IMR-90 (cell line): ENCODE measurements around the gene PGBD5. TPM values are rescaled to one million over a fixed set of nuclear protein-coding genes. Genes with fewer than 3 reads are reported as not detected.

Experiments used
- ATAC-seq: fragments of 200-7000 bp; cut with Tn5 transposase; 2 replicates; pipeline ENCODE4 v1.9.1; 2020; ENCODE audit warnings: low read depth, mild to moderate bottlenecking, moderate library complexity
- BruUV-seq: library from RNA; stranded (reverse); fragments of 400-500 nt; replicated peaks from 2 replicates; lab custom pipeline; 2021; lab: Mats Ljungman, UMichigan
- CTCF ChIA-PET: fragments of 300-600 bp; formaldehyde crosslinking; extraction: SDS; loops from one replicate; lab custom pipeline; 2021; ENCODE audit warnings: antibody characterized with exemption; lab: Yijun Ruan, JAX
- POLR2A ChIA-PET: fragments of 300-600 bp; sonication (Branson Sonifier 250); formaldehyde crosslinking; loops from one replicate; lab custom pipeline; 2022; ENCODE audit warnings: antibody characterized with exemption; ENCODE audit not compliant: unreplicated experiment; lab: Charles Lee
- DNase-seq: peaks from one replicate; pipeline ENCODE4 v3.0.0; 2013
- H2AFZ ChIP-seq: replicated peaks from 2 replicates; pipeline ENCODE3; 2013; ENCODE audit warnings: low read length, mild to moderate bottlenecking; ENCODE audit not compliant: poor library complexity
- H2AK5ac ChIP-seq: 2 replicates; pipeline ENCODE4 v1.6.1; 2013; ENCODE audit warnings: low read depth, low read length, inconsistent platforms
- H2AK9ac ChIP-seq: replicated peaks from 2 replicates; pipeline ENCODE3; 2013; ENCODE audit warnings: mild to moderate bottlenecking, low read depth, low read length, moderate library complexity; ENCODE audit not compliant: poor library complexity
- H2BK120ac ChIP-seq: 2 replicates; pipeline ENCODE4 v1.6.1; 2013; ENCODE audit warnings: low read depth, low read length, inconsistent platforms
- H2BK15ac ChIP-seq: 3 replicates; pipeline ENCODE4 v1.6.1; 2013; ENCODE audit warnings: low read depth, low read length, inconsistent platforms
- H2BK20ac ChIP-seq: 2 replicates; pipeline ENCODE4 v1.6.1; 2013; ENCODE audit warnings: low read depth, mild to moderate bottlenecking, inconsistent platforms, low read length, moderate library complexity
- H2BK5ac ChIP-seq: 2 replicates; pipeline ENCODE4 v1.6.1; 2013; ENCODE audit warnings: mild to moderate bottlenecking, low read depth, low read length, inconsistent platforms; ENCODE audit not compliant: poor library complexity, severe bottlenecking
- H3K14ac ChIP-seq: replicated peaks from 2 replicates; pipeline ENCODE4 v1.6.1; 2013; ENCODE audit warnings: low read depth, low read length, inconsistent platforms
- H3K18ac ChIP-seq: 2 replicates; pipeline ENCODE4 v1.6.1; 2013; ENCODE audit warnings: low read depth, low read length, control low read depth
- H3K23ac ChIP-seq: 2 replicates; pipeline ENCODE4 v1.6.1; 2013; ENCODE audit warnings: low read depth, low read length, inconsistent platforms
- H3K27ac ChIP-seq: 2 replicates; pipeline ENCODE4 v1.5.1; 2013; ENCODE audit warnings: mild to moderate bottlenecking, control low read depth, low read length; ENCODE audit not compliant: insufficient read depth
- H3K27me3 ChIP-seq: 2 replicates; pipeline ENCODE4 v1.6.1; 2013; ENCODE audit warnings: low read length; ENCODE audit not compliant: control insufficient read depth, insufficient read depth
- H3K36me3 ChIP-seq: 2 replicates; pipeline ENCODE4 v1.6.1; 2013; ENCODE audit warnings: low read length, mixed read lengths; ENCODE audit not compliant: control insufficient read depth, insufficient read depth
- H3K4ac ChIP-seq: 2 replicates; pipeline ENCODE4 v1.6.1; 2013; ENCODE audit warnings: low read depth, low read length, inconsistent platforms
- H3K4me1 ChIP-seq: 2 replicates; pipeline ENCODE4 v1.6.1; 2013; ENCODE audit warnings: low read length, mixed read lengths; ENCODE audit not compliant: control insufficient read depth, insufficient read depth
- H3K4me2 ChIP-seq: 2 replicates; pipeline ENCODE4 v1.6.1; 2013; ENCODE audit warnings: low read depth, mild to moderate bottlenecking, control low read depth, low read length, moderate library complexity
- H3K4me3 ChIP-seq: 2 replicates; pipeline ENCODE4 v1.5.1; 2013; ENCODE audit warnings: low read depth, mild to moderate bottlenecking, control low read depth, low read length, moderate library complexity; ENCODE audit not compliant: insufficient read depth
- H3K56ac ChIP-seq: 2 replicates; pipeline ENCODE4 v1.6.1; 2013; ENCODE audit warnings: low read length, inconsistent platforms; ENCODE audit not compliant: insufficient read depth; ENCODE audit errors: extremely low read depth
- H3K79me1 ChIP-seq, 2 experiments: 2 replicates each; pipeline ENCODE4 v1.6.1; 2013; ENCODE audit warnings: low read length in 2 of 2, inconsistent platforms in 1 of 2, low read depth in 1 of 2
- H3K9ac ChIP-seq: 2 replicates; pipeline ENCODE4 v1.6.1; 2013; ENCODE audit warnings: low read depth, low read length, control low read depth
- H3K9me1 ChIP-seq: 2 replicates; pipeline ENCODE4 v1.6.1; 2013; ENCODE audit warnings: low read length, inconsistent platforms; ENCODE audit not compliant: insufficient read depth
- H3K9me3 ChIP-seq: 2 replicates; pipeline ENCODE4 v1.6.1; 2013; ENCODE audit warnings: low read length; ENCODE audit not compliant: control insufficient read depth, insufficient read depth
- H4K20me1 ChIP-seq: 2 replicates; pipeline ENCODE4 v1.6.1; 2013; ENCODE audit warnings: low read length, inconsistent platforms; ENCODE audit not compliant: insufficient read depth
- H4K5ac ChIP-seq: 2 replicates; pipeline ENCODE4 v1.6.1; 2013; ENCODE audit warnings: mild to moderate bottlenecking, low read depth, low read length, control low read depth
- H4K8ac ChIP-seq, 2 experiments: 2 replicates each; pipeline ENCODE4 v1.6.1; 2013; ENCODE audit warnings: low read depth in 2 of 2, low read length in 2 of 2, control low read depth in 1 of 2, inconsistent platforms in 1 of 2
- H4K91ac ChIP-seq: 2 replicates; pipeline ENCODE4 v1.6.1; 2013; ENCODE audit warnings: low read depth, low read length, inconsistent platforms; ENCODE audit not compliant: insufficient read depth
- BHLHE40 ChIP-seq: fragments of 150-350 bp; IDR thresholded peaks from 2 replicates; pipeline ENCODE4 v1.6.1; 2016; ENCODE audit warnings: mild to moderate bottlenecking, low read depth, low read length
- CEBPB ChIP-seq: IDR thresholded peaks from 2 replicates; pipeline ENCODE4 v1.6.1; 2012; ENCODE audit warnings: low read depth, low read length, improper control_type of control experiment
- CHD1 ChIP-seq: IDR thresholded peaks from 2 replicates; pipeline ENCODE4 v1.6.1; 2012; ENCODE audit warnings: low read depth, low read length, improper control_type of control experiment
- FOS ChIP-seq: fragments of 150-350 bp; IDR thresholded peaks from 2 replicates; pipeline ENCODE4 v1.6.1; 2016; ENCODE audit warnings: low read depth, low read length
- MAFK ChIP-seq: IDR thresholded peaks from 2 replicates; pipeline ENCODE4 v1.6.1; 2012; ENCODE audit warnings: low read depth, low read length, improper control_type of control experiment
- MAZ ChIP-seq: IDR thresholded peaks from 2 replicates; pipeline ENCODE4 v1.6.1; 2012; ENCODE audit warnings: low read depth, mild to moderate bottlenecking, low read length, improper control_type of control experiment, moderate library complexity, borderline replicate concordance
- MXI1 ChIP-seq: IDR thresholded peaks from 2 replicates; pipeline ENCODE4 v1.6.1; 2012; ENCODE audit warnings: low read depth, mild to moderate bottlenecking, low read length, moderate library complexity, borderline replicate concordance
- NFE2L2 ChIP-seq: fragments of 150-350 bp; IDR thresholded peaks from 2 replicates; pipeline ENCODE4 v1.6.1; 2016; ENCODE audit warnings: low read depth, mild to moderate bottlenecking, low read length
- POLR2A ChIP-seq: IDR thresholded peaks from 2 replicates; pipeline ENCODE4 v1.6.1; 2012; ENCODE audit warnings: mild to moderate bottlenecking, low read depth, low read length
- RAD21 ChIP-seq: IDR thresholded peaks from 2 replicates; pipeline ENCODE4 v1.6.1; 2012; ENCODE audit warnings: low read length, improper control_type of control experiment
- RCOR1 ChIP-seq: IDR thresholded peaks from 2 replicates; pipeline ENCODE4 v1.6.1; 2012; ENCODE audit warnings: mild to moderate bottlenecking, low read length, improper control_type of control experiment; ENCODE audit not compliant: insufficient replicate concordance
- RFX5 ChIP-seq: IDR thresholded peaks from 2 replicates; pipeline ENCODE4 v1.8.0; 2012; ENCODE audit warnings: low read depth, mild to moderate bottlenecking, low read length, moderate library complexity
- SMC3 ChIP-seq: fragments of 150-350 bp; IDR thresholded peaks from 2 replicates; pipeline ENCODE4 v1.6.1; 2016; ENCODE audit warnings: low read depth, mild to moderate bottlenecking, antibody characterized with exemption, low read length, moderate library complexity
- WGBS, 2 experiments: methylation state at CpG; one replicate each; pipeline versions ENCODE4 v1.1.5 to v1.1.7; 2013; ENCODE audit warnings: missing lambda C conversion rate in 2 of 2; ENCODE audit not compliant: insufficient read length in 1 of 2; ENCODE audit errors: extremely low coverage in 2 of 2; 5-methylcytosine and 5-hydroxymethylcytosine counted together
- dilution Hi-C: fragments of 300-500 bp; cut with HindIII; formaldehyde crosslinking; loops from one replicate; pipeline ENCODE4 v1.14.3; 2018; ENCODE audit warnings: low sequenced_read_pairs; ENCODE audit not compliant: unreplicated experiment
- in situ Hi-C: fragments of 300-500 bp; cut with MboI; formaldehyde crosslinking; loops from 3 replicates; pipeline ENCODE4 v1.14.3; 2019; ENCODE audit warnings: low sequenced_read_pairs, inconsistent platforms, mixed read lengths
- intact Hi-C: fragments of 100-400 bp; cut with micrococcal nuclease; formaldehyde crosslinking; loops from 2 replicates; pipeline ENCODE4 v1.10.0; 2022
- polyA plus RNA-seq, 3 experiments: library from polyadenylated mRNA; depleted of rRNA; stranded (reverse); fragments of >200 nt; gene quantifications; 2 replicates each; pipeline ENCODE4 v1.2.3, GENCODE V29; 2012; ENCODE audit warnings: low replicate concordance in 1 of 3
- total RNA-seq: library from RNA; depleted of rRNA; stranded (reverse); fragments of >200 nt; gene quantifications from 2 replicates; pipeline ENCODE4 v1.2.3, GENCODE V29; 2012
- TF ChIP-seq, protein P1 (sequence below): conservative IDR thresholded peaks from 2 replicates; pipeline ENCODE4 v1.5.1; 2012; ENCODE audit warnings: mild to moderate bottlenecking, low read depth, low read length, improper control_type of control experiment
- TF ChIP-seq, protein P2 (sequence below): fragments of 150-350 bp; IDR thresholded peaks from 2 replicates; pipeline ENCODE4 v1.6.1; 2017; ENCODE audit warnings: mild to moderate bottlenecking, antibody characterized with exemption, low read length, low read depth
- TF ChIP-seq, protein P3 (sequence below): fragments of 150-350 bp; IDR thresholded peaks from 2 replicates; pipeline ENCODE4 v1.6.1; 2016; ENCODE audit warnings: low read depth, mild to moderate bottlenecking, low read length, moderate library complexity, borderline replicate concordance

Gene PGBD5
- total and polyA plus RNA-seq, 2 of the 4 experiments (the other 2 are of a cell fraction) = 0.18 to 0.36 TPM

DNA sequence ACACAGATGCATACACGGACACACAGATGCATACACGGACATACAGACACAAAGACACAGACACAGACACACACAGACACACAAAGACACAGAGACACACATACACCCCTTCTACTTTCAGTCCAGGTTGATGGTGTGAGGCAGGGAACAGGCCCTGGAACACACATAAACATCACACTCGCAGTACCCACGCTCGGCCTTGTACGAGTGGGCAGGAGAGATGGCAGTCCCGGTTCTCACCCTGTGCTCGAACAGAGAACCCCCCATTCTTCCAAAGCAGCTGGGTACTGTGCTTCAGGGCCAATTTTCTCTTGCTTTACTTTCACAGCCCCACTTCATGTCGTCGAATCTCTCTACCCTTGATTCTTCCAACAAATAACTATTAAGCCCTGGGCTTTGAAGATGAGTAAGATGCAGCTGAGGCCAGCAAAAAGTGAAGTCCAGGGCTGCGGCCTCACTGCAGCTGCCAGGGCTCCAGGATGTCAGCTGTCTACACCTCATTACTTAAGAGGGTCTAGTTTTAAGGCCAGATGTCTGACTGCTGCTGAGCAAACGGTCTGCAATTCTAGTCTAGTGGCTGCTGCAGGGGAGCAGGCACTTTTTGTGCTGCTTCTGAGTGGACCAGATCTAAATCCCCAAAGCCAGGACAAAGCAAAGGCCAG is 90.1 kb downstream of the PGBD5 start:
- no peak overlapping the region for H3K9ac ChIP-seq
- CTCF ChIA-PET = no interaction called here
- 0% methylated on average over 1 of the region's 12 CpGs; no CpG with 5 or more reads in 1 of the 2 experiments for WGBS, 2 experiments

More for the DNA sequence above, 90.1 kb downstream of the PGBD5 start:
- H2BK5ac ChIP-seq = peak overlapping the region; percentile 36
- POLR2A ChIA-PET = no interaction called here
- no peaks in the 10 kb centered on the region for H4K20me1 ChIP-seq
- ATAC-seq (peak; percentile 27; the same call in 1 of the 2 replicates), DNase-seq (peak; percentile 6)
- H3K9me3 ChIP-seq = no peaks in the 10 kb centered on the region
- no peak overlapping the region for H3K4ac ChIP-seq
- no TSS peak for BruUV-seq
- no peak overlapping the region for H3K4me2 ChIP-seq
- no peak overlapping the region for H3K23ac ChIP-seq
- H3K79me1 ChIP-seq = no peaks in the 10 kb centered on the region
- H4K8ac ChIP-seq = no peak overlapping the region
- no peak overlapping the region for H2AK9ac ChIP-seq
- H3K14ac ChIP-seq = no peak overlapping the region
- dilution Hi-C loops (no loop called here), intact Hi-C loops (no loop called here), in situ Hi-C loops (no loop called here)
- no peaks in the 10 kb centered on the region for H3K9me1 ChIP-seq
- H4K5ac ChIP-seq = no peak overlapping the region
- H3K27ac ChIP-seq = no peak overlapping the region
- no peak overlapping the region for H2BK120ac ChIP-seq
- H3K27me3 ChIP-seq = no peaks in the 10 kb centered on the region
- H3K4me1 ChIP-seq = no peaks in the 10 kb centered on the region; the same call in 1 of the 2 replicates
- H2AK5ac ChIP-seq = no peak overlapping the region
- H2AFZ ChIP-seq = no peak overlapping the region
- H3K36me3 ChIP-seq = no peaks in the 10 kb centered on the region
- H3K4me3 ChIP-seq = no peak overlapping the region
- H4K91ac ChIP-seq = no peak overlapping the region
- no peak overlapping the region for H3K56ac ChIP-seq
- no peak overlapping the region for H3K18ac ChIP-seq
- H2BK20ac ChIP-seq = no peak overlapping the region
- TF ChIP-seq POLR2A (no peak), RAD21 (no peak), NFE2L2 (no peak), MAFK (no peak), BHLHE40 (no peak), RCOR1 (no peak), CHD1 (no peak), FOS (no peak), MXI1 (no peak), CEBPB (no peak), RFX5 (no peak), SMC3 (no peak), MAZ (no peak)
- TF ChIP-seq, protein P1, sequence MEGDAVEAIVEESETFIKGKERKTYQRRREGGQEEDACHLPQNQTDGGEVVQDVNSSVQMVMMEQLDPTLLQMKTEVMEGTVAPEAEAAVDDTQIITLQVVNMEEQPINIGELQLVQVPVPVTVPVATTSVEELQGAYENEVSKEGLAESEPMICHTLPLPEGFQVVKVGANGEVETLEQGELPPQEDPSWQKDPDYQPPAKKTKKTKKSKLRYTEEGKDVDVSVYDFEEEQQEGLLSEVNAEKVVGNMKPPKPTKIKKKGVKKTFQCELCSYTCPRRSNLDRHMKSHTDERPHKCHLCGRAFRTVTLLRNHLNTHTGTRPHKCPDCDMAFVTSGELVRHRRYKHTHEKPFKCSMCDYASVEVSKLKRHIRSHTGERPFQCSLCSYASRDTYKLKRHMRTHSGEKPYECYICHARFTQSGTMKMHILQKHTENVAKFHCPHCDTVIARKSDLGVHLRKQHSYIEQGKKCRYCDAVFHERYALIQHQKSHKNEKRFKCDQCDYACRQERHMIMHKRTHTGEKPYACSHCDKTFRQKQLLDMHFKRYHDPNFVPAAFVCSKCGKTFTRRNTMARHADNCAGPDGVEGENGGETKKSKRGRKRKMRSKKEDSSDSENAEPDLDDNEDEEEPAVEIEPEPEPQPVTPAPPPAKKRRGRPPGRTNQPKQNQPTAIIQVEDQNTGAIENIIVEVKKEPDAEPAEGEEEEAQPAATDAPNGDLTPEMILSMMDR = no peak
- TF ChIP-seq, protein P2, sequence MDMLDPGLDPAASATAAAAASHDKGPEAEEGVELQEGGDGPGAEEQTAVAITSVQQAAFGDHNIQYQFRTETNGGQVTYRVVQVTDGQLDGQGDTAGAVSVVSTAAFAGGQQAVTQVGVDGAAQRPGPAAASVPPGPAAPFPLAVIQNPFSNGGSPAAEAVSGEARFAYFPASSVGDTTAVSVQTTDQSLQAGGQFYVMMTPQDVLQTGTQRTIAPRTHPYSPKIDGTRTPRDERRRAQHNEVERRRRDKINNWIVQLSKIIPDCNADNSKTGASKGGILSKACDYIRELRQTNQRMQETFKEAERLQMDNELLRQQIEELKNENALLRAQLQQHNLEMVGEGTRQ = no peak
- TF ChIP-seq, protein P3, sequence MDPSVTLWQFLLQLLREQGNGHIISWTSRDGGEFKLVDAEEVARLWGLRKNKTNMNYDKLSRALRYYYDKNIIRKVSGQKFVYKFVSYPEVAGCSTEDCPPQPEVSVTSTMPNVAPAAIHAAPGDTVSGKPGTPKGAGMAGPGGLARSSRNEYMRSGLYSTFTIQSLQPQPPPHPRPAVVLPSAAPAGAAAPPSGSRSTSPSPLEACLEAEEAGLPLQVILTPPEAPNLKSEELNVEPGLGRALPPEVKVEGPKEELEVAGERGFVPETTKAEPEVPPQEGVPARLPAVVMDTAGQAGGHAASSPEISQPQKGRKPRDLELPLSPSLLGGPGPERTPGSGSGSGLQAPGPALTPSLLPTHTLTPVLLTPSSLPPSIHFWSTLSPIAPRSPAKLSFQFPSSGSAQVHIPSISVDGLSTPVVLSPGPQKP = no peak
- H2BK15ac ChIP-seq = no peak overlapping the region
